ENCODE results near the gene TMEM220. TPM values are rescaled to one million over a fixed set of nuclear protein-coding genes. Genes with fewer than 3 reads are reported as not detected.

Gene TMEM220
- total and polyA plus RNA-seq, 9 of the 15 experiments (the other 6 are each of a cell fraction or from before 2014, with no cell fraction given) = not detected

DNA sequence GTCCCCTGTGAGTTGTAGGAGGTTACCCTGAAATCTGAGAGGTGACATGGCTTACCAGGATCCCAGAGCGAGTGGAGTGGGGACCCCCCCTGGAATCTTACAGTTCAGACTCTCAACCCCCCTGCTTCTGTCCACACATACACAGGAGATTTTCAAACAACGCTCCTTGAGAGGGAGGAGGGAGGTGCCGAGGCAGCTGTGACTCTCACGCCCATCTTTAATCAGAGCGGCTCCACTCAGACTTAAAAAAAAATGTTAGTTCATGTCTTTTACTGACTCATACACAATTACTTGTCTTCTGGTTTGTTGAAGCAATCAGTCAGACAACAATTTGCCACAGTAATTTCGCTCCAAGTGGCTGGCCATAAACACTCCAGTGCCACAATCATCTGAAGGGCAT lies 15.4 kb upstream of the TMEM220 start:
- in situ Hi-C loops (cut with MboI) = no loop called here
- WGBS (ENCODE audit: insufficient coverage, low coverage, missing lambda C conversion rate) = 0% methylated on average over 5 of the region's 6 CpGs
- H3K27me3 ChIP-seq (ENCODE audit: control insufficient read depth in 2 of 2, insufficient read depth in 2 of 2, low read length in 2 of 2) = peaks cover 0 to 6% of the 10 kb centered on the region in 2 experiments; a peak in 1 of 5 replicates
- no TSS peak for BruUV-seq (replicated peaks)
- no peak overlapping the region for H3K9ac ChIP-seq (ENCODE audit: insufficient read depth in 1 of 2, low read depth in 2 of 2, low read length in 2 of 2)
- POLR2A ChIA-PET = no interaction called here
- no peak overlapping the region for H3K4me3 ChIP-seq
- H3K4me1 ChIP-seq (replicated peaks in 1 of 2; ENCODE audit: control insufficient read depth in 2 of 2, insufficient read depth in 2 of 2, low read length in 2 of 2) = no peaks in the 10 kb centered on the region
- FAIRE-seq (no peak), DNase-seq (ENCODE audit: extremely low read depth in 1 of 4, low spot score in 3 of 4) (no peak), ATAC-seq (no peak)
- intact Hi-C loops (cut with micrococcal nuclease) = no loop called here
- no peaks in the 10 kb centered on the region for H3K9me3 ChIP-seq (replicated peaks; ENCODE audit: control insufficient read depth, insufficient read depth, low read depth, low read length)
- no peaks in the 10 kb centered on the region for H3K79me2 ChIP-seq (ENCODE audit: control insufficient read depth, insufficient read depth, low read length)
- H3K9me1 ChIP-seq (ENCODE audit: control insufficient read depth, insufficient read depth, low read length) = no peaks in the 10 kb centered on the region
- no peak overlapping the region for H3K4me2 ChIP-seq (ENCODE audit: insufficient read depth, low read length)
- no peaks in the 10 kb centered on the region for H3K36me3 ChIP-seq (ENCODE audit: control insufficient read depth, insufficient read depth, low read length)
- no peak overlapping the region for H3K27ac ChIP-seq (ENCODE audit: extremely low read depth, low read depth, low read length)
- CTCF ChIA-PET (ENCODE audit: low intra/inter-chr PET ratio) = no interaction called here
- H4K20me1 ChIP-seq (replicated peaks; ENCODE audit: control insufficient read depth, insufficient read depth, low read length) = no peaks in the 10 kb centered on the region
- no peak overlapping the region for H2AFZ ChIP-seq (ENCODE audit: low read depth, low read length)
- TF ChIP-seq, protein P1, sequence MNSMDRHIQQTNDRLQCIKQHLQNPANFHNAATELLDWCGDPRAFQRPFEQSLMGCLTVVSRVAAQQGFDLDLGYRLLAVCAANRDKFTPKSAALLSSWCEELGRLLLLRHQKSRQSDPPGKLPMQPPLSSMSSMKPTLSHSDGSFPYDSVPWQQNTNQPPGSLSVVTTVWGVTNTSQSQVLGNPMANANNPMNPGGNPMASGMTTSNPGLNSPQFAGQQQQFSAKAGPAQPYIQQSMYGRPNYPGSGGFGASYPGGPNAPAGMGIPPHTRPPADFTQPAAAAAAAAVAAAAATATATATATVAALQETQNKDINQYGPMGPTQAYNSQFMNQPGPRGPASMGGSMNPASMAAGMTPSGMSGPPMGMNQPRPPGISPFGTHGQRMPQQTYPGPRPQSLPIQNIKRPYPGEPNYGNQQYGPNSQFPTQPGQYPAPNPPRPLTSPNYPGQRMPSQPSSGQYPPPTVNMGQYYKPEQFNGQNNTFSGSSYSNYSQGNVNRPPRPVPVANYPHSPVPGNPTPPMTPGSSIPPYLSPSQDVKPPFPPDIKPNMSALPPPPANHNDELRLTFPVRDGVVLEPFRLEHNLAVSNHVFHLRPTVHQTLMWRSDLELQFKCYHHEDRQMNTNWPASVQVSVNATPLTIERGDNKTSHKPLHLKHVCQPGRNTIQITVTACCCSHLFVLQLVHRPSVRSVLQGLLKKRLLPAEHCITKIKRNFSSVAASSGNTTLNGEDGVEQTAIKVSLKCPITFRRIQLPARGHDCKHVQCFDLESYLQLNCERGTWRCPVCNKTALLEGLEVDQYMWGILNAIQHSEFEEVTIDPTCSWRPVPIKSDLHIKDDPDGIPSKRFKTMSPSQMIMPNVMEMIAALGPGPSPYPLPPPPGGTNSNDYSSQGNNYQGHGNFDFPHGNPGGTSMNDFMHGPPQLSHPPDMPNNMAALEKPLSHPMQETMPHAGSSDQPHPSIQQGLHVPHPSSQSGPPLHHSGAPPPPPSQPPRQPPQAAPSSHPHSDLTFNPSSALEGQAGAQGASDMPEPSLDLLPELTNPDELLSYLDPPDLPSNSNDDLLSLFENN (IDR thresholded peaks at IDR 0.05; ENCODE audit: low read depth in 2 of 2, low read length in 2 of 2) = no peak
- TF ChIP-seq HDGF (IDR thresholded peaks at IDR 0.05) = no peak
- TF ChIP-seq ZNF41 (CRISPR knock-in tag; conservative IDR thresholded peaks at IDR 0.05) = no peak
- TF ChIP-seq, protein P2, sequence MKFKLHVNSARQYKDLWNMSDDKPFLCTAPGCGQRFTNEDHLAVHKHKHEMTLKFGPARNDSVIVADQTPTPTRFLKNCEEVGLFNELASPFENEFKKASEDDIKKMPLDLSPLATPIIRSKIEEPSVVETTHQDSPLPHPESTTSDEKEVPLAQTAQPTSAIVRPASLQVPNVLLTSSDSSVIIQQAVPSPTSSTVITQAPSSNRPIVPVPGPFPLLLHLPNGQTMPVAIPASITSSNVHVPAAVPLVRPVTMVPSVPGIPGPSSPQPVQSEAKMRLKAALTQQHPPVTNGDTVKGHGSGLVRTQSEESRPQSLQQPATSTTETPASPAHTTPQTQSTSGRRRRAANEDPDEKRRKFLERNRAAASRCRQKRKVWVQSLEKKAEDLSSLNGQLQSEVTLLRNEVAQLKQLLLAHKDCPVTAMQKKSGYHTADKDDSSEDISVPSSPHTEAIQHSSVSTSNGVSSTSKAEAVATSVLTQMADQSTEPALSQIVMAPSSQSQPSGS (CRISPR knock-in tag; IDR thresholded peaks at IDR 0.05) = no peak
- TF ChIP-seq, protein P3, sequence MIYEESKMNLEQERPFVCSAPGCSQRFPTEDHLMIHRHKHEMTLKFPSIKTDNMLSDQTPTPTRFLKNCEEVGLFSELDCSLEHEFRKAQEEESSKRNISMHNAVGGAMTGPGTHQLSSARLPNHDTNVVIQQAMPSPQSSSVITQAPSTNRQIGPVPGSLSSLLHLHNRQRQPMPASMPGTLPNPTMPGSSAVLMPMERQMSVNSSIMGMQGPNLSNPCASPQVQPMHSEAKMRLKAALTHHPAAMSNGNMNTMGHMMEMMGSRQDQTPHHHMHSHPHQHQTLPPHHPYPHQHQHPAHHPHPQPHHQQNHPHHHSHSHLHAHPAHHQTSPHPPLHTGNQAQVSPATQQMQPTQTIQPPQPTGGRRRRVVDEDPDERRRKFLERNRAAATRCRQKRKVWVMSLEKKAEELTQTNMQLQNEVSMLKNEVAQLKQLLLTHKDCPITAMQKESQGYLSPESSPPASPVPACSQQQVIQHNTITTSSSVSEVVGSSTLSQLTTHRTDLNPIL (CRISPR knock-in tag; IDR thresholded peaks at IDR 0.05) = no peak
- TF ChIP-seq TRIM28 (IDR thresholded peaks at IDR 0.05) = no peak
- TF ChIP-seq ZC3H11A (IDR thresholded peaks at IDR 0.05; ENCODE audit: low read depth, low read length) = no peak
- TF ChIP-seq, protein P4, sequence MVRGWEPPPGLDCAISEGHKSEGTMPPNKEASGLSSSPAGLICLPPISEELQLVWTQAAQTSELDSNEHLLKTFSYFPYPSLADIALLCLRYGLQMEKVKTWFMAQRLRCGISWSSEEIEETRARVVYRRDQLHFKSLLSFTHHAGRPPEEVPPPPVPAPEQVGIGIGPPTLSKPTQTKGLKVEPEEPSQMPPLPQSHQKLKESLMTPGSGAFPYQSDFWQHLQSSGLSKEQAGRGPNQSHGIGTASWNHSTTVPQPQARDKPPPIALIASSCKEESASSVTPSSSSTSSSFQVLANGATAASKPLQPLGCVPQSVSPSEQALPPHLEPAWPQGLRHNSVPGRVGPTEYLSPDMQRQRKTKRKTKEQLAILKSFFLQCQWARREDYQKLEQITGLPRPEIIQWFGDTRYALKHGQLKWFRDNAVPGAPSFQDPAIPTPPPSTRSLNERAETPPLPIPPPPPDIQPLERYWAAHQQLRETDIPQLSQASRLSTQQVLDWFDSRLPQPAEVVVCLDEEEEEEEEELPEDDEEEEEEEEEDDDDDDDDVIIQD (CRISPR knock-in tag; IDR thresholded peaks at IDR 0.05) = no peak
- TF ChIP-seq, protein P5, sequence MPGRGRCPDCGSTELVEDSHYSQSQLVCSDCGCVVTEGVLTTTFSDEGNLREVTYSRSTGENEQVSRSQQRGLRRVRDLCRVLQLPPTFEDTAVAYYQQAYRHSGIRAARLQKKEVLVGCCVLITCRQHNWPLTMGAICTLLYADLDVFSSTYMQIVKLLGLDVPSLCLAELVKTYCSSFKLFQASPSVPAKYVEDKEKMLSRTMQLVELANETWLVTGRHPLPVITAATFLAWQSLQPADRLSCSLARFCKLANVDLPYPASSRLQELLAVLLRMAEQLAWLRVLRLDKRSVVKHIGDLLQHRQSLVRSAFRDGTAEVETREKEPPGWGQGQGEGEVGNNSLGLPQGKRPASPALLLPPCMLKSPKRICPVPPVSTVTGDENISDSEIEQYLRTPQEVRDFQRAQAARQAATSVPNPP (IDR thresholded peaks at IDR 0.05; ENCODE audit: borderline replicate concordance, insufficient read depth, insufficient read length) = no peak
- TF ChIP-seq ZNF197 (CRISPR knock-in tag; IDR thresholded peaks at IDR 0.05; ENCODE audit: low read depth) = no peak
- no peak for TF ChIP-seq U2AF1 (optimal IDR thresholded peaks at IDR 0.05; ENCODE audit: low read depth, low read length)
- TF ChIP-seq ZNF584 (CRISPR knock-in tag; IDR thresholded peaks at IDR 0.05; ENCODE audit: low read depth) = no peak
- no peak for TF ChIP-seq CBFA2T3 (IDR thresholded peaks at IDR 0.05)
- TF ChIP-seq E2F3 (CRISPR knock-in tag; IDR thresholded peaks at IDR 0.05) = no peak
- no peak for TF ChIP-seq HSF4 (CRISPR knock-in tag; IDR thresholded peaks at IDR 0.05; ENCODE audit: borderline replicate concordance)

Data from K562 (cell line).